PC-3 (cell line): ENCODE measurements around the gene TFG.

ENCODE experiments used
- EZH2 ChIP-seq: fragments of 300-600 bp; sonication (generic); IDR thresholded peaks from one replicate; pipeline ENCODE4 v1.6.1; 2017; ENCODE audit warnings: antibody characterized with exemption, mild to moderate bottlenecking, low read length; ENCODE audit not compliant: unreplicated experiment
- TF ChIP-seq, protein P1 (sequence below): fragments of 300-600 bp; sonication (generic); conservative IDR thresholded peaks from 2 replicates; pipeline ENCODE4 v1.5.1; 2017; ENCODE audit warnings: antibody characterized with exemption, low read depth, mild to moderate bottlenecking, low read length

DNA sequence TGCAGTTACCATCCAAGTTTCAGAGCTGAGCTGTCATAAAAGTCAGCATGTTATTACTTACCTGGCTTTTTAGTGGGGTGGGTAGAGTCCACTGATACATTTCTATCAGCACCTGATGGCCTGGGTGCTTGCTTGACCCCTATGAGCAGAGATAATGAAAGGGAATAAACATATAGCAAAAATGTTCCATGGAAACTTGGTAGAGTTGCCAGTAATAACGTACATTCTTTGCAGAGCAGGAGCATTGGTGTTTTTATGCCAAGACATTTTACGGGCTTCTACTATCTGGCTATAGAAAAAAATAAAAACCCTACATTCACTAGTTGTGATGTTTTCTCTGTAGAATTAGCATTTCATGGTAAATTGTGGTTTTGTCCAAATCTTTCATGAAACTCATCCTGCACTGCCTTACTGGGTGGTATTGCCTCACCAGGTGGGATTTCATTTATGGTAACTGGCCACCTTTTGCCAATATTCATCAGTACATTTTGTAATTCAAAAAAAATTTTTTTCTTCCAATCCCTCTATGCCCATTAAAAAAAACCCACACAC is 70.9 kb downstream of the TFG start:
- TF ChIP-seq, protein P1, sequence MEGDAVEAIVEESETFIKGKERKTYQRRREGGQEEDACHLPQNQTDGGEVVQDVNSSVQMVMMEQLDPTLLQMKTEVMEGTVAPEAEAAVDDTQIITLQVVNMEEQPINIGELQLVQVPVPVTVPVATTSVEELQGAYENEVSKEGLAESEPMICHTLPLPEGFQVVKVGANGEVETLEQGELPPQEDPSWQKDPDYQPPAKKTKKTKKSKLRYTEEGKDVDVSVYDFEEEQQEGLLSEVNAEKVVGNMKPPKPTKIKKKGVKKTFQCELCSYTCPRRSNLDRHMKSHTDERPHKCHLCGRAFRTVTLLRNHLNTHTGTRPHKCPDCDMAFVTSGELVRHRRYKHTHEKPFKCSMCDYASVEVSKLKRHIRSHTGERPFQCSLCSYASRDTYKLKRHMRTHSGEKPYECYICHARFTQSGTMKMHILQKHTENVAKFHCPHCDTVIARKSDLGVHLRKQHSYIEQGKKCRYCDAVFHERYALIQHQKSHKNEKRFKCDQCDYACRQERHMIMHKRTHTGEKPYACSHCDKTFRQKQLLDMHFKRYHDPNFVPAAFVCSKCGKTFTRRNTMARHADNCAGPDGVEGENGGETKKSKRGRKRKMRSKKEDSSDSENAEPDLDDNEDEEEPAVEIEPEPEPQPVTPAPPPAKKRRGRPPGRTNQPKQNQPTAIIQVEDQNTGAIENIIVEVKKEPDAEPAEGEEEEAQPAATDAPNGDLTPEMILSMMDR, result no peak
- TF ChIP-seq EZH2, result no peak
